ENCODE measurements around the gene ALDH4A1.

The ALDH4A1 gene

GRCh38 chr1:18883079-18883478 is 19.3 kb downstream of the ALDH4A1 start:
- no peak for DNase-seq (ENCODE audit: low read depth)
- no peak overlapping the region for H3K4me3 ChIP-seq (ENCODE audit: low read depth, low read length)
- TF ChIP-seq CTCF (IDR thresholded peaks at IDR 0.05; ENCODE audit: control insufficient read depth, extremely low read depth, insufficient read depth): no peak

DNA sequence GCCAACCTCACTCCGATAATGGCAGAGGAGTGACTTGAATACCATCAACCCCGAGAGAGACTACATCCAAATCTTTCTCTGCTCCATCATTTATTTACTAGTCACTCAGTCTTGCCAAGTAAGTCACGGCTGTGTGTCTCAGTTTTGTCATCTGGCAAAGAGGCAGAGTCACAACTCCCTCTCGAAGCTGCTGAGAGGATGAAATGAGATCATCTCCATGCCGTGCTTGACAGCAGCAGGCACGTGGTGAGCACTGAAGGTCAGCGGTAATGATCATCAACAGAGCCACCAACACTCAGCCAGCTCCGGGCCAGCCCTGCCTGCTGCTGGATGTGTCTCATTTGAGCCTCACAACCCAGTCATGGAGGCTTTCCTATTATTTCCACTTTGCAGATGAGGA is 19.9 kb downstream of the ALDH4A1 start:
- no peak for DNase-seq (ENCODE audit: low read depth)

DNA sequence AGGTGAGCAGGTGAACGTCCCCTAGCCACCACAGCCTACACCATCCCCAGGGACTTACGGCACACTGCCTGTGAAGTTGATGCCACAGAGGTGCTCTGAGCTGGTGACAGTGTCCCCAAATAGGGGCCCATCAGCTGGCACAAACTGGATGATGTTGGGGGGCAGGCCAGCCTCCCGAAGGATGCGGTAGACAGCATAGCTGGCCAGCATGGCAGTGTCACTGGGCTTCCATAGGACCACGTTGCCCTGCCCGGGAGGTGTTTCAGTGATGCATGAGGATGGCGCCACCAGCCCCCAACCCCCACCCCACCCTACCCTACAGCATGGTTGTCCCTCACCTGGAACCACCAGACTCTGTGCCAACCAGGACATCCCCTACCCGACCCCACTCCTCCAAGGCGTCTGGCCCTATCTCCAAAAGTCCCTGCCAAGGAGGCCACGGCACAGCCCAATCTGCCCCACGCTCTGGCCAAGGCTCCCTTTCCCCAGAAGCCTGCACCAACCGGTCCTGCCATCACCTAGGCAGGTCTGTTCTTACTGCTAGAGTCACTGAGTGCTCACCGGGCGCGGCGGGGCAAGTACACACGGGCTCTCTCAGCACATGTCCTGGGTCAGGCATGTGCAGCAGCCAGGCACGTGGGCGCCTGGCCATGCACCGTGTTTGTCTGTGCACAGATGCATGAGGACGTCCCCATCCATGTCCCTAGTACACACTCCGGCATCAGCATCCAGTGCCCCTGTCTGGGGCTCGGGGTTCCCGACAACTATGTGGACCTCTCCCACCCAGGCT is 20.5 kb downstream of the ALDH4A1 start:
- no peak for DNase-seq (ENCODE audit: low read depth)
- H3K4me3 ChIP-seq (ENCODE audit: low read depth, low read length): no peak overlapping the region
- no peak for TF ChIP-seq CTCF (IDR thresholded peaks at IDR 0.05; ENCODE audit: control insufficient read depth, extremely low read depth, insufficient read depth)

More for the DNA sequence above, 19.9 kb downstream of the ALDH4A1 start:
- H3K4me3 ChIP-seq (ENCODE audit: low read depth, low read length): no peak overlapping the region
- no peak for TF ChIP-seq CTCF (IDR thresholded peaks at IDR 0.05; ENCODE audit: control insufficient read depth, extremely low read depth, insufficient read depth)

- no peak for TF ChIP-seq CTCF (IDR thresholded peaks at IDR 0.05; ENCODE audit: control insufficient read depth, extremely low read depth, insufficient read depth)
- no peak for DNase-seq (ENCODE audit: low read depth)
- H3K4me3 ChIP-seq (ENCODE audit: low read depth, low read length): no peak overlapping the region
Observed at GRCh38 chr1:18881164-18881563, 21.2 kb downstream of the ALDH4A1 start.

GRCh38 chr1:18880585-18880984 is 21.8 kb downstream of the ALDH4A1 start:
- no peak for TF ChIP-seq CTCF (IDR thresholded peaks at IDR 0.05; ENCODE audit: control insufficient read depth, extremely low read depth, insufficient read depth)
- no peak overlapping the region for H3K4me3 ChIP-seq (ENCODE audit: low read depth, low read length)
- DNase-seq (ENCODE audit: low read depth): no peak

DNA sequence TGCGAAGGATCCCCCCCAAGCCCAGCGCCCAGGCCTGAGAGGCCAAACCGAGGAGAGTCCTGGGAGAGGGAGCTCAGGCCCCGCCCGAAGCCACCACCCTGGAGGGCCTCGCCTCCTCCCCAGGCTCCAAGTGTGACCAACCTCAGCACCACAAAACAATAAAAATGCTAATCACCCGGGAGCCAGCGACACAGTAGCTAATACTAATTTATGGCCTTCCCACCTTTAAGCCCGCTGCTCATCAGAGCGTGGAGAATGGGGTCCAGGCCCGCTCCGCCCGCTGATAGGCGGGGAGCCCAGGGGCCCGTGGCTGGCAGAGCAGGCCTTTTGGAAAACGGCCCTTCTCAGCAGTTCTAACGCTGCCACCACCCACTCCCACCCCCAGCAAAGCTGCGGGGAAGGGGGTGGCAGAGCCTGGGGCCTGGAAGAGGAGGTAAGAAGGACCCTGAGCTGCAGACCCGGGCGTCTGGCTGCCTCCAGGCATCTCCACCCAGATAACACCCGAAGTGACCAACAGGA is 22.5 kb downstream of the ALDH4A1 start:
- no peak overlapping the region for H3K4me3 ChIP-seq (ENCODE audit: low read depth, low read length)
- no peak for TF ChIP-seq CTCF (IDR thresholded peaks at IDR 0.05; ENCODE audit: control insufficient read depth, extremely low read depth, insufficient read depth)
- DNase-seq (ENCODE audit: low read depth): no peak

Measured in LNCaP clone FGC (cell line).